SKM-1 (cell line): ENCODE data around the gene F11.
"Not testable (repeated sequence)": the region's sequence is repeated elsewhere in the genome, so short reads cannot be mapped to it uniquely, and the experiment has no call there.

Source experiments
- DNase-seq: peaks from one replicate; lab custom pipeline; 2025; ENCODE audit not compliant: unreplicated experiment; lab: John Stamatoyannopoulos, UW

Gene F11

DNA sequence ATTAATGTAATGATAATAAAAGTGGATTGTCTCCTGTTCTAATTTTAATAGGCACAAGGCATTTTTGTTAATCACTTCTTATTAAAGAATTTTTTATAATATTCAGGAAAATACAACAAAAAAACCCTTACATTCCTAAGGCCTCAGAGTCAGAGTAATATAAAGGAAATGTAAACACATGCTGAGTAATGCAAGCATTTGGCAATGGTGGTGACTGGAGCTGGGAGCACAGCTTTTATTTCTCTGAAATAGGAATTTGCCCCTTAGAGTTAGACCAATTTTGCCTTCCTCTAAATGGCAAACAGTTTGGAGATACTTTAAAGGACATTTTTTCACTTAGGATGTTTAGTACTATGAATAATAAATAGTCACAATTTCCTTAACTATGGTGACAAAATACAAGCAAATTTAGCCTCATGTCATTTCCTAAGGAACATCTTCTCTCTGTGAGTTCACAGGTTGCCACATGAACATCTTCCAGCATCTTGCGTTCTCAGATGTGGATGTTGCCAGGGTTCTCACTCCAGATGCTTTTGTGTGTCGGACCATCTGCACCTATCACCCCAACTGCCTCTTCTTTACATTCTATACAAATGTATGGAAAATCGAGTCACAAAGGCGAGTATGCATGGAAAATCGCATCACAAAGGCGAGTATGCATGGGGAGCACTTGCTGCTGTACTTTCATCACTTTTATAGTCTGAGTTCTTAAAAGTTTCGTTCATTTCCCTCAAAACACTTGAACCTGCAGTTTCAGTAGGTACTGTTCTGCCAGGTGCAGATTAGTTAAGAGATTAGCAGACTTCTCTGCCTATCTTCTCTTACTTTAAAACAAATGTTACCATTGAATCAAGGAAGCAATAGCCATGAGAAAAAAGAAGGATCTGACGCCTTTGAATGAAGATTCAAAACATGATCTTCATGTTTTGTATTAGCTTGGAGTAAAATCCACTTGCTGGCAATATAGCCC is 15.9 kb upstream of the F11 start:
- DNase-seq = no peak

GRCh38 chr4:186250760-186251159 is 15.2 kb upstream of the F11 start:
- DNase-seq = no peak

DNA sequence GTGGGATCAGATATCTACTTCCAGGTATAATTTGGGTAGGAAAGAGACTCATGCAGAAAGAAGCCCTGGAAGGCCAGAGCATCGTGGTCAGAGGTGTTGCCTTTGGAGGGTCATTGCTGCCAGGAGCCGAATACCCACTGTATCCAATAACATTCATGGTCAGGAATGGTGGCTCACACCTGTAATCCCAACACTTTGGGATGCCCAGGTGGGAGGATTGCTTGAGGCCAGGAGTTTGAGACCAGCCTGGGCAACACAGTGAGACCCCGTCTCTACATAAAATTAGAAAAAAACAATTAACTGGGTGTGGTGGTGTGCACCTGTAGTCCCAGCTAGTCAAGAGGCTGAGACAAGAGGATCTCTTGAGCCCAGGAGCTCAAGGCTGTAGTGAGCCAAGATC is 10.9 kb upstream of the F11 start:
- DNase-seq = no peak

DNA sequence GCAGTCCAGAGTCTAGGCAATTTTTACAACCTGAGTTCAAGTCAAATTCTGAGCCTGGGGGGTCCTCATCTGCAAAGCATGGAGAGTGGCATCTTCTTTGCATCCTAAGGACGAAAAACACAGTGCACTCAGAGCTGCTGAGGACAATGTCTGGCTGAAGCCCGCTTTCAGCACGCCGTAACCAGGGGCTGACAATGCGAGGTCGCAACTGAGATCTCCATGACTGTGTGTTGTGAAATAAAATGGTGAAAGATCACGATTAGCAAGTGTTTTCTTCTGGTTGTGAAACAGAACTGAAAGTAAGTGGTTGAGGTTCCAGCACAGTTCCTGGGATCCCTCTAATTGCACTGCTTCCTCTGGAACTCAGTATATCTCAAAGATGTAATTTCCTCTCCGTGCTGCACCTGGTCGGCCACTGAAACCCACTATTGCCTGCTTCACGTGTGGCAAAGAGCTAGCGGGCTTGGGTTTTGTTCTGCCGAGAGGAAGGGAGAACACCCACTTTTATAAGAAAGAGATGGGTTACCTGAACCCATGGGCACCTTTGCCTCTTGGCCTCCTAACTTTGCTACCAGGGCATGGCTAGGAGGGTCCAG is 7.7 kb upstream of the F11 start:
- DNase-seq = peak; percentile 75

GRCh38 chr4:186260117-186260503 is 5.9 kb upstream of the F11 start:
- DNase-seq = no peak

DNA sequence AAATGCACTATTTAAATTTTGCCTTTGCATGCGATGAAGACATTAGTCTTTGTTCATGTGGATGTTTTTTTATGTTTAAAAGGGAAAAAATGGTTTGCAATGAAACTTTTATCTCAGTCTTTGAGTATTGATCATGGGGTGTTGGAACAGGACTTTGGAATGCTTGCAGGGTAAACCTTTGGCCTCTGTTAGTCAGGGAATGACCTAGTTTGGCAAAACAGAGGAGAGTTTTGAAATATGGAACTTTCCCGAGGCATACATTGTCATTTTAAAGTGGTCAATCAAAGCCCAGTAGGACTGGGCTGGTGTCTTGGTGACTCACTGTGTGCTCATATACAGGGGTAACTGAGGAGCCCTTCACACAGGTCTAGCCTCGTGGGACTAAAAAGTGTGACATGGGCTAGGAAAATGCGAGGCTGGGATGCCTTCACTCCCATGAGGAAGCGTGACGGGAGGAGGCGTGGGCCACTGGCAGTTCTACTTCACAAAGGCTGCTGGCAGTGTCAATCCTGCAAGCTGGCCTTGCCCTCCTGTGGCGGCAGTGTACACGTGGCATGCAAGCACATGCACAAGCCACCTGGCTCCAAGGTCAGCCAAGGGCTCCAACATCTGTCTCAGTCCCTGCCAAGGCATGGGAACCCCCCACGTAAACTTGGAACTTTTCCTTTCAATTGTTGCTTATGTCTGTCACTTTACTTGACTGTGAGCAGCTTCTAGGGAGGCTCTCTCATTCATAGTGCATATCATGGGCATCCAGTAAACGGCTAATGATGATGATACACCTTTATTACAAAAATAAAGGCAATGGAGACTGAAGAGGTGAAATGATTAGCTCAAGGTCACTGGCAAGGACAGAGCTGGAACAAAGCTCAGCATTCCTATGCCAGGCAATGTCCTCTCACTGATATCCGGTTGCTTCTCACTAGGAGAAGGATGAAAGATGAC is 5.2 kb upstream of the F11 start:
- no peak for DNase-seq

- DNase-seq = no peak
Measured at GRCh38 chr4:186264660-186265059, 1.3 kb upstream of the F11 start.

GRCh38 chr4:186265250-186265649 is 739 bp upstream of the F11 start:
- not testable (repeated sequence) for DNase-seq

GRCh38 chr4:186266729-186267456 is 904 bp downstream of the F11 start:
- DNase-seq = no peak

- DNase-seq = no peak
Measured at GRCh38 chr4:186271081-186271678, 5.2 kb downstream of the F11 start.

DNA sequence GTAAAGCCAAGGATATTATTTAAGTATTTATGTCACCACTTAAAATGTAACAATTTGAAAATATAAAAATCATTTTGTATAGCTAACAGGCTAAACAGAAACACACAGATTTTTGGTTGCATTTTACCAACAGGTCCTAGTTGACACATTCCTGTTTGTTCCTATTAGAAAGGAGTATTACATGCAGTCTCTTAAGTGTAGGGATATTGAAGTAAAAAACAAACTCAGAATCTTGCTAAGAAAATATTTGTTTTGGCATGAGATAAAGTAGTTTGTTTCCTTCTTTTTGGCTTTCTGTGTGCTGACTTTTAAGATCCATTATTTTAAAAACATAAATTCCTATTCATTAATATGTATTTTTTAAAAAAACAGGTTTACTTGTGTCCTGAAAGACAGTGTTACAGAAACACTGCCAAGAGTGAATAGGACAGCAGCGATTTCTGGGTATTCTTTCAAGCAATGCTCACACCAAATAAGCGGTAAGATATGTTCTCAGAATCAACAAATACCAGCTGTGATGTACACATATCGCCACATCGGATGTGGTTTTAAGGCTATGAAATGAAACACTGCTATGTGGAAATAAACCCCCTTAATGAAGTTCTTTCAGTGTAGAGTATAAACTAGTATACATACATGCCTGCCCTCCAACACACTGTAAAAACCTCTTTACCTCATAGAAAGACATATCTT is 6.9 kb downstream of the F11 start:
- DNase-seq = no peak

- DNase-seq = not testable (repeated sequence)
Measured at GRCh38 chr4:186273392-186273789, 7.4 kb downstream of the F11 start.

DNA sequence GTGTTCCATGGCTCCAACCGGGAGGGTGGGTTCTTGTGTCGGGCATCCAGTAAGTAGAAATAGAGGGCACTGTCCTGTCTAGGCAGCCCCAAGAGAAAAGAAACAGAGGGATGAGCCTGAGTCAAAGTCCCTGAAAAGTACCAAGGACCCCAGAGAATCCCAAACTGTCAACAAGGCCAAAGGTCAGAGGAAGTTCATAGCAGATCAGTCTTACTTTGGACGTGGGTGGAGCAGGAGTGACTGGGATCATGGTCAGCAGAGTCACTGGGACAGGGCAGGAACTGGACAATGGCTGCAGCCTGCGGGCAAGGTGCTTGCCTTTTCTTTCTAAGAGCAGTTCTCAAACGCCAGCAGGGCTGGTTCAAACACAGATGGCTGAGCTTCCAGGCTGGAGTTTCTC is 17.3 kb downstream of the F11 start:
- no peak for DNase-seq

- no peak for DNase-seq
Measured at GRCh38 chr4:186285147-186285546, 19.2 kb downstream of the F11 start.

DNA sequence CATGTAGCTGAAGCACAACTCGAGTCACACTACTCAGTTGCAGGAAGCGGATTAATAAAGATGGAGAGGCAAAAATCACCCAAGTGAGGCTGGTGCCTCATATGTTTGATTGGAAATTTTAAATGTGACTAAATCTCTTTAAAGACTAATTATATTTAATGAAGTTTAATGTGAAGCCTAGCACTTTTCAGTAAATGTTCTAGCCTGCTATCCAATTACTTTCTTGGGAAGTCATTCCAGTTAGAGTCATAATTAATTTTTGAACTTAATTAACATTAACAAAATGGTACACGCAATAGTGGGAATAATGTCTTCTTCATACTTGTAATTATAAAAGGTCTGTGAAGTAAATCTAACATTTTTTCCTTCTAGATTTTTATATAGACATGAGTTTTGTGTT is 20.6 kb downstream of the F11 start:
- DNase-seq = no peak

GRCh38 chr4:186291256-186291890 is 25.4 kb downstream of the F11 start:
- DNase-seq = no peak

DNA sequence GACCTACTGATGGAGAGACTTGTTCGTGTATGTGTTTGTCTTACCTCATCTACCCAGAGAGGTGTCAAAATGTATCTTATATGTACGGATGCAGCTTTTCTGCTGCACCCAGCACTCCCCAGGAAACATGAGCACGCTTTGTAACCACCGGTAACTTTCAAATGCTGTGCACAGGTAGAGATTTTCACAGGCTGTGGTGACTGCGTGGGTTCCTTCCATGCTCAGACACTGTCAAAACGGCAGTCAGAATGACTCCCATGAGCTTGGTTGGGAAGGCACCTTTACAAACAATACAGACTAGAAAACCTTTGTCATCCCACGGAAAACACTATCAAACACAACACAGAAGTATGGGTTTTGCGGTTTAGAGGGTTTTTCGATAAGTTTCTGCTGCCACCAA is 28.2 kb downstream of the F11 start:
- no peak for DNase-seq

- no peak for DNase-seq
Measured at GRCh38 chr4:186296481-186296880, 30.5 kb downstream of the F11 start.

DNA sequence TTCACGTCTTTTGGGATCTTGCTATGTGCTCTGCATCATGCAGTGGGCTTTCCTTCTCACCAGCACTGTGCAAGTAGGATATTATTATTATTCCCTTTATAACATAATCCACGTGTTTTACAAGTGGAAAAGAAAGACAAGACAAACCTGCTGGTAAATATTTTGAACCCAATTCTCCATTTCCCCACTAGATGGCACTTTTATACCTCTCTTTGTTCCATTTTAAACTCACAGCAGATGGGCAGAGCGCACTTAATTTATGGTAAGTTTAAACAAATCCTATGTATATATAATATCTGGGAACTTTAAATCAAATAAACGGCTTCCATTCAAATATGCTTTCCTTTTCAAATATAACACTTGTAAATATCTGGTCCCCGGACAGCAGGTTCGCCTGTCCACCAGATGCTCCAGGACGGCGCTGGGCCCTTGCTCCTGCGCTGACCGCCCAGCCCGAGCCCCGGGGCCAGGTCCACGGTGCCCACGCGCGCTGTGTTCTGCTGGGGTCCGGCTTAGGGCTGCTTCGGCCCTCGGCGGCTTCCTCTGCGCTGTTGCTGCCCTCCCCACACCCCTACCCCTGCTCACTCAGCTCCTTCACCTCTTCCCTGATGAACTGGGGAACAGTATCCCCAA is 31.1 kb downstream of the F11 start:
- peak; percentile 9 for DNase-seq
